NCI-H146 treated with DMSO at 0.1 percent for 48 hours (cell line): ENCODE data around the gene FRMD4B.
"Not testable (repeated sequence)": the region's sequence is repeated elsewhere in the genome, so short reads cannot be mapped to it uniquely, and the experiment has no call there.

Source experiments
- DNase-seq: peaks from one replicate; lab custom pipeline; 2025; ENCODE audit not compliant: unreplicated experiment; lab: John Stamatoyannopoulos, UW

The FRMD4B gene

GRCh38 chr3:69324362-69325025 lies 61.4 kb downstream of the FRMD4B start:
- DNase-seq, result no peak

DNA sequence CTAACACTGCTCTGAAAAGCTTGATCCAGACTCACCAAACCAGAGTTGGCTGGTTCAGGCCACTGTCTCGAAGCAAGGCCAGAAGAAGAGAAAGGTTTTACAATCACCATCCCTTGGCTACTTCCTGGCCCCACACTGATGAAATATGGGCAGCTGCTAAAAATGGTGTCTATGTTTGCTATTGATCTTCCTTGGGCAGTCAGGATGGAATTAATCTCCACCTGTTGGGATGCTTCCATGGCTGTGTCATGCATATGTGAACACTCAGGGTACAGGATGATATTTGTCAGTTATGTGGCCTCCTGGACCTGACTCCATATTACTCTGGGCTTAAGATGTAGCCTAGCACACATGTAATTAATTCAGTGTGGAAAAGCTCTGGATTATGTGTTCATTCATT lies 61.9 kb downstream of the FRMD4B start:
- DNase-seq, result no peak

DNA sequence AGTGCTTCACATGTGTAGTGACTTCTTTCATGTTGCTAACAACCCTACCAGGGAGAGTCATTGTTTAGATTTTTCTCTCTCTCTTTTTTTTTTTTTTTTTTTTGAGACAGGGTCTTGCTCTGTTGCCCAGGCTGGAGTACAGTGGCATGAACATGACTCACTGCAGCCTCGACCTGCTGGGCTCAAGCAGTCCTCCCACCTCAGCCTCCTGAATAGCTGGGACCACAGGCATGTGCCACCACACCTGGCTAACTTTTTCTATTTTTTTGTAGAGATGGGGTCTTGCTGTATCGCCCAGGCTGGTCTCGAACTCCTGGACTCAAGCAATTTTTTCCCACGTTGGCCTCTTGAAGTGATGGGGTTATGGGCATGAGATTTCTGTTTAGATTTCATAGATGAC lies 63.4 kb downstream of the FRMD4B start:
- DNase-seq, result not testable (repeated sequence)

- DNase-seq, result no peak
Observed at GRCh38 chr3:69322158-69322509, 63.8 kb downstream of the FRMD4B start.

DNA sequence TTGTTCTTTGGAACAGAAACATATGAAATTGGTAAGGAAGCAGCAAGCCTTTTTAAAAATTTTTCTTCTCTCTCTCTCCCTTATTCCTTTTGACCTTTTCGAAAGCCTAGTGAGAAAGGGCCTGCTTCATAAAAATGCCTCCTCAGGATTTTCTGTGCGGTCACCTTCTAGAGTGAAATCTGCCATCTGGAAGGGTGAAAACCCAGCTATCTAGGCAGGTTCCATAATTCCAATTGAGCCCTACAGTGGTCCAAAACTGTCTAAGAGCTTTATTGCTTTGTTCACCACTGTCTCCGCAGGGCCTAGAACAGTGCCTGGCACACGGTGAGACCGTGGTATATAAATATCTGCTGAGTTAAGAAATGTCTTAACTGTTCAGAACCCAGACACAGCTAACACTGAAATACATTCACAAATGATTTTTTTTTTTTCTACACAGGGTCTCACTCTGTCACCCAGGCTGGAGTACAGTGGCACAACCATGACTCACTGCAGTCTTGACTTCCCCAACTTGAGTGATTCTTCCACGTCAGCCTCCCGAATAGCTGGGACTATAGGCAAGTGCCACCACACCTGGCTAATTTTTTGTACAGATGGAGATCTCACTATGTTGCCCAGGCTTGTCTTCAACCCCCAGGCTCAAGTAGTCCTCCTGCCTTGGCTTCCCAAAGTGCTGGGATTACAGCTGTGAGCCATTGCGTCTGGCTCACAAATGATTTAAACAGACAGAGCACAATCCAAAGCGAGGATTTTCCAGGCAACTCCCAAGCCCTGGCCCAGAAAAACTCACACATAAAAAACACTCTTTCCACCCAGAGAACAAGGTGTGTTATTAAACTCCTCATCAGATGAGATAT lies 64.4 kb downstream of the FRMD4B start:
- no peak for DNase-seq

GRCh38 chr3:69320871-69321271 lies 65.0 kb downstream of the FRMD4B start:
- DNase-seq, result no peak

GRCh38 chr3:69319652-69320051 lies 66.2 kb downstream of the FRMD4B start:
- DNase-seq, result no peak

GRCh38 chr3:69318410-69318809 lies 67.5 kb downstream of the FRMD4B start:
- no peak for DNase-seq

- no peak for DNase-seq
Observed at GRCh38 chr3:69313251-69313650, 72.6 kb downstream of the FRMD4B start.

GRCh38 chr3:69309814-69310213 lies 76.1 kb downstream of the FRMD4B start:
- peak; percentile 1 for DNase-seq

DNA sequence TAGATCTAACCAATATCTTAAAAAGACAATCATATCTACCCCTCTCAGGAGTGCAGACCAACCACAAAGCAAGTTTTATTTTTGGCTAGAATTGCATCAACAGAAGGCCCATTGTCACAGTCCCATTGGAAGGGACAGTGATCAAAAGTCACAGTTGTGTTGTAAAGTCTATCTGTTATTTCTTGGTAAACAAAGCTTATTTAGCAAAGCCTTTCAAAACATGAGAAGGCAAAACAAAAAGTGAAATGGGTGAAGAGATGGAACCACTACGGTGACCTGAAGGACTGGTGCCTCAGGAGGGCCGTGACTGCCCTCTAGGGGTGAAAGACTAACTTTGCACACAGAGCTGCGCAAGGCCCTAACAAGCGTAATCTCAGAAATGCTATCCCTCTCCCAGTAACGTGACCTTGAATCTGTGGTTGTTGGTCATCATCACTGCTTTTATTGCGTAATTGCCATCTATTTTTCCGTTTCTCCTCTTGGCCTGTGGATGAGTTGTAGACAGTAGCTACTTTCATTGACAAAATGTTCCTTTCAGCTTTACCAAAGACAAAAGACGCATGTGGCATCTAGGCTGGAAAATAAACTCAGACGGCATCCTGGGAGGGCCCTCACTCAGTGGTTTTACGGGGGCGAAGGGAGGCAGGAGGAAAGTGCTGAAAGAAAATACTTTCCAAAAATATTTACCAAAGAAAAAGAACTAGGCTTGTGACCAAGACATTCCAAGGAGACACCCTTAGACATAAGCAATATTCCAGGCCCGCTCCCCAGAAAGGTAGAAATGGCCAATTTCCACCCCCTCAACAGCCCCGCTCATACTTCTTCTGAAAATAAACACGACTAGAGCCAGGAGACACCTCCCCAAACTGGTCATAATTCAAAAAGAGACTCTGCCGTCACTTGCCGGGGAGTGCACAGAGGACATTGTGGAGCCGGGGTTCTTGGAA lies 79.4 kb downstream of the FRMD4B start:
- DNase-seq, result peak; percentile 9

DNA sequence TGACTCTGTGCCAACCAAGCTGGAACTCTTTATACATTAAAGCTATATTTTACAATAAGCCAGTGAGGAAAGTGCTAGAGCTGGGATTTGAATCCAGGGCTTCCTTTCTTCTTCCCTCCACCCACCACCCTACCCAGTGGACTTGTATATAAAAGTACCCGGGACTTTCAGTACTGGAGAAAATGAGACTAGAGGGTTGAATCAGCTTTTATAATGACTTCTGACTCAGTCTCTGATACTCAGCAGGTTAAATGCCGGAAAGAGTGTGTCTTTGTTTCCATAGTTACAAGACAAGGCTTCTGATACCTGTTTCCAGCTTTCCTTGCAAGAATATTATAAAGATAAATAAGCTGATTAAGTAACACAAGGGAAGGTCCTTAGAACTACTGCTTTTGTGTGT lies 80.9 kb downstream of the FRMD4B start:
- no peak for DNase-seq

- no peak for DNase-seq
Observed at GRCh38 chr3:69304396-69304795, 81.5 kb downstream of the FRMD4B start.

GRCh38 chr3:69300296-69300695 lies 85.6 kb downstream of the FRMD4B start:
- no peak for DNase-seq

- DNase-seq, result no peak
Observed at GRCh38 chr3:69299344-69299743, 86.5 kb downstream of the FRMD4B start.

GRCh38 chr3:69297501-69297900 lies 88.4 kb downstream of the FRMD4B start:
- no peak for DNase-seq

- DNase-seq, result no peak
Observed at GRCh38 chr3:69296995-69297394, 88.9 kb downstream of the FRMD4B start.

DNA sequence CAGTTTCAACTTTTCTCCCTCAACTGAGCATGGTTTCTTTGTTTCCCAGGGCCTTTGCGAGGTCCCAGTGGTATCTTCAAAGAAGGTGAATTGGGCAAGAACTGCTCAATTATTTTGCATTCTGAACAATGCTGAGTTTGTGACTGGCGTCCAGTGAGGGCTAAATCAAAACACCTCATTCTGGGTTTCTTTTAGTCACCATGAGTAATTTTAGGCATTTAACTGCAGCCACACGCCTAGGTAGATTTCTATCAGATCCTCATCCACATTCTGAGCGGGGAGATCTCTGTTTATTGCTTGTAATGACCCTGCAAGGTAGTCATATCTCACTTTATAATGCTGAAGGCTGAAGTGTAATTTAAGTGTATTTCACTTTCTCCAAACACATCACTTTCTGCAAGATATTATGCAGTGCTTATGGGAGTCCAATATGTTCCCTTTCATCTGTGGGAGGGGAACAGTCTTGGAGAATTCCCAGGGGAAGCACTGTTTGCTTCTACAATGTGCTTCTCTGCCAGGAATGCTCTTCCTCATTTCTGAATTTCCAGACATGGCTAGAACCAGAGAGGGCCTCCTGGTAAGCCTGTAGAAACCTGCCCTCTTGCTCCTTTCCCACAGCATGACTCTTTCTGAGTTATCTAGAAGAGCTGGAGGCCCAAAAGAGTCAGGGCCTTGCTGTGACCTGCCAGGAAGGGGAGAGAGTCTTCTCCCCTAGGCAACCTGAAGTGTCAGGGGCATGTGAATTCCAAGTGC lies 91.7 kb downstream of the FRMD4B start:
- no peak for DNase-seq

GRCh38 chr3:69292959-69293574 lies 92.8 kb downstream of the FRMD4B start:
- no peak for DNase-seq

DNA sequence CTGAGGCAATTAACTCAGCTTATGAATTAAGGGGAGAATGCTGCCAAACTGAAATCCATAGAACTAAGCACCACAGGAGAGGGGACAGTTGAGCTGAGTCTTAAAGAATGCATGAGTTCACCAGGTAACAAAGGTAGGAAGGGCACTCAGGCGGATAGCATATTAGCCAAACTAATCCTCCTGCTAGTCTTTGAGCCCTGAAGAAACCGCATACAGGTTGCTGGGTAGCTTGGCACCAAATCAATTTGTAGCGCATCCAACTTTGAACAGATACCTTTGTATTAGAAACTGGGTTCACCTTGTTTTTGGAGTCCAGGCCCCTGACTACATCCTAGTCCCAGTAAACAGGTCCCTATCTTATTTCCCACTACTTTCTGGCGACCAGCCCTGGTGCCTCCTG lies 93.7 kb downstream of the FRMD4B start:
- DNase-seq, result no peak
